ENCODE measurements around the gene LGI4.

DNA sequence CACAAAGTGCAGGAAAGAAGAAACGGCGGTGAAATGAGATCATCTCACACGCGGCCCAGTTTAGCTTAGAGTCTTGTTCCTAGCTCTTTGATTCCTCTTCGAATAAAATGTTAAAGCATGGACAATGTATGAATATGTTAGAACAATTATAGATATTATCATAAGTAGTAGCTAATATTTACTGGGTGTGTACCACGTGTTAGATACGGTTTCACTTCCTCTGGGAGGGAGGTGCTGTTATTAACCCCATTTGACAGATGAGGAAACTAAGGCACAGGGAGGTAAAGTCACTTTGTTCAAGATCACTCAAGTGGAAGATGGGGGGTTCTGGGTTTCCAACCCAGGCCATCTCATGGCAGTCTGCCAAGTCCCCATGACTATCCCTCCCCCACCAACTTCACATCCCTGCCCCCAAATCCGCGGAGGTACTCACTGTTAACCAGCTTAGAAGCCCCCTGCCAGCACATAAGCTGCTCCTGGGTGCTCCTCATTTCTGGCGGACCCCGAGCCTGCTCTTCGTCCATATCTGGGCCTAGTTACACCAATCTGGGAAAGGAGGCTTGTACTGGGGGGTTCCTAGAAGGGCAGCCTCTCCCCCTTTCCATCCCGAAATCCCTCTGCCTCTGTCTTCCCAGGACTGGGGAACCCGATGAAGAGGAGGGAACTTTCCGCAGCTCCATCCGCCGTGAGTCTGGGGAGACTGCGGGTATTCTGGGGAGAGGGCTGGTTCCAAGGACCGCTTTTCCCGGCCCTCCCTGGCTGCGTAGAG is 7.2 kb upstream of the LGI4 start:
- TF ChIP-seq, protein P1, sequence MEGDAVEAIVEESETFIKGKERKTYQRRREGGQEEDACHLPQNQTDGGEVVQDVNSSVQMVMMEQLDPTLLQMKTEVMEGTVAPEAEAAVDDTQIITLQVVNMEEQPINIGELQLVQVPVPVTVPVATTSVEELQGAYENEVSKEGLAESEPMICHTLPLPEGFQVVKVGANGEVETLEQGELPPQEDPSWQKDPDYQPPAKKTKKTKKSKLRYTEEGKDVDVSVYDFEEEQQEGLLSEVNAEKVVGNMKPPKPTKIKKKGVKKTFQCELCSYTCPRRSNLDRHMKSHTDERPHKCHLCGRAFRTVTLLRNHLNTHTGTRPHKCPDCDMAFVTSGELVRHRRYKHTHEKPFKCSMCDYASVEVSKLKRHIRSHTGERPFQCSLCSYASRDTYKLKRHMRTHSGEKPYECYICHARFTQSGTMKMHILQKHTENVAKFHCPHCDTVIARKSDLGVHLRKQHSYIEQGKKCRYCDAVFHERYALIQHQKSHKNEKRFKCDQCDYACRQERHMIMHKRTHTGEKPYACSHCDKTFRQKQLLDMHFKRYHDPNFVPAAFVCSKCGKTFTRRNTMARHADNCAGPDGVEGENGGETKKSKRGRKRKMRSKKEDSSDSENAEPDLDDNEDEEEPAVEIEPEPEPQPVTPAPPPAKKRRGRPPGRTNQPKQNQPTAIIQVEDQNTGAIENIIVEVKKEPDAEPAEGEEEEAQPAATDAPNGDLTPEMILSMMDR (IDR thresholded peaks at IDR 0.05; ENCODE audit: insufficient read depth, low read depth, low read length) = no peak
- TF ChIP-seq EZH2 (IDR thresholded peaks at IDR 0.05; ENCODE audit: insufficient read depth, low read length) = peak; percentile 71
